ENCODE results near the gene NFIX. TPM values are rescaled to one million over a fixed set of nuclear protein-coding genes. Genes with fewer than 3 reads are reported as not detected.

Gene NFIX
- total and polyA plus RNA-seq, 2 donors (not counting 3 experiments of a cell fraction or from before 2014, with no cell fraction given) = 9.8 to 37.7 TPM

DNA sequence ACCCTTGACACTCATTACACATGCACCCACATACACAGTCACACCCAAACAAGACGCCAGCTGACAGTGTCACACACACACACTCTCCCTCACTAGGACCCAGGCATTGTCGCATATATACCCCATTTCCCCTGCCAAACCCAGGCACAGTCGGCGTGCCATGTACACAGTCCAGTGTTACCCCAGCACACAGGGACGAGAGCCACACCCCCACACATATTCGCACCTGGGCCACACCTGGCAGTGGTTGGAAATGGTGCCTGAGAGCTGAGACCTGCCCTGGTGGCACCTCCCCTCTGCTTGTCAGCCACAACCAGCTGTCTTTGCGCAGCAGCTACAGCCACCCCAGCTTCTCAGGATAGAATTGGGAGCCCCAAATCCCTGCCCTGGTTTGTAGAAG, 9.0 kb downstream of the NFIX start:
- no peaks in the 10 kb centered on the region for H3K4me1 ChIP-seq (ENCODE audit: control insufficient read depth, extremely low read depth, insufficient read depth, low read length)
- dilution Hi-C loops (cut with MboI; ENCODE audit: extremely low pct_ligation_motif_present, low sequenced_read_pairs) = no loop called here
- ChIA-PET CTCF (interaction anchor here (0.8 to 3.7 kb wide), 9 partner anchors 9 to 90 kb away, joined by 3 to 26 read pairs (median 5); no protein-coding TSS in a partner anchor), POLR2A (no interaction called here)
- H3K9me1 ChIP-seq (replicated peaks; ENCODE audit: control insufficient read depth, extremely low read depth, insufficient read depth, low read length) = no peaks in the 10 kb centered on the region
- no peak for FAIRE-seq
- no peaks in the 10 kb centered on the region for H4K20me1 ChIP-seq (replicated peaks; ENCODE audit: control insufficient read depth, extremely low read depth, insufficient read depth, low read length)
- no peaks in the 10 kb centered on the region for H3K27me3 ChIP-seq (ENCODE audit: control insufficient read depth in 2 of 2, insufficient read depth in 2 of 2, low read length in 2 of 2)
- peaks cover 0 to 1% of the 10 kb centered on the region in 2 experiments for H3K36me3 ChIP-seq (ENCODE audit: control insufficient read depth in 2 of 2, extremely low read depth in 1 of 2, insufficient read depth in 2 of 2, low read length in 2 of 2)
- no peak overlapping the region for H2AFZ ChIP-seq (ENCODE audit: low read depth, low read length)
- no peak overlapping the region for H3K4me2 ChIP-seq (ENCODE audit: insufficient read depth, low read length)
- no peak overlapping the region for H3K9ac ChIP-seq (replicated peaks; ENCODE audit: extremely low read depth, insufficient read depth, low read length)
- TF ChIP-seq, protein P1, sequence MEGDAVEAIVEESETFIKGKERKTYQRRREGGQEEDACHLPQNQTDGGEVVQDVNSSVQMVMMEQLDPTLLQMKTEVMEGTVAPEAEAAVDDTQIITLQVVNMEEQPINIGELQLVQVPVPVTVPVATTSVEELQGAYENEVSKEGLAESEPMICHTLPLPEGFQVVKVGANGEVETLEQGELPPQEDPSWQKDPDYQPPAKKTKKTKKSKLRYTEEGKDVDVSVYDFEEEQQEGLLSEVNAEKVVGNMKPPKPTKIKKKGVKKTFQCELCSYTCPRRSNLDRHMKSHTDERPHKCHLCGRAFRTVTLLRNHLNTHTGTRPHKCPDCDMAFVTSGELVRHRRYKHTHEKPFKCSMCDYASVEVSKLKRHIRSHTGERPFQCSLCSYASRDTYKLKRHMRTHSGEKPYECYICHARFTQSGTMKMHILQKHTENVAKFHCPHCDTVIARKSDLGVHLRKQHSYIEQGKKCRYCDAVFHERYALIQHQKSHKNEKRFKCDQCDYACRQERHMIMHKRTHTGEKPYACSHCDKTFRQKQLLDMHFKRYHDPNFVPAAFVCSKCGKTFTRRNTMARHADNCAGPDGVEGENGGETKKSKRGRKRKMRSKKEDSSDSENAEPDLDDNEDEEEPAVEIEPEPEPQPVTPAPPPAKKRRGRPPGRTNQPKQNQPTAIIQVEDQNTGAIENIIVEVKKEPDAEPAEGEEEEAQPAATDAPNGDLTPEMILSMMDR (IDR thresholded peaks at IDR 0.05; ENCODE audit: extremely low read depth in 1 of 2, insufficient read depth in 1 of 2, low read depth in 1 of 2, low read length in 2 of 2) = no peak
- no peak for TF ChIP-seq FOS (IDR thresholded peaks at IDR 0.05; ENCODE audit: borderline replicate concordance, insufficient read depth, low read length)
- TF ChIP-seq, protein P2, sequence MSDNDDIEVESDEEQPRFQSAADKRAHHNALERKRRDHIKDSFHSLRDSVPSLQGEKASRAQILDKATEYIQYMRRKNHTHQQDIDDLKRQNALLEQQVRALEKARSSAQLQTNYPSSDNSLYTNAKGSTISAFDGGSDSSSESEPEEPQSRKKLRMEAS (IDR thresholded peaks at IDR 0.05; ENCODE audit: insufficient read depth, insufficient read length) = no peak
- no peak for TF ChIP-seq POLR2AphosphoS5 (IDR thresholded peaks at IDR 0.05; ENCODE audit: insufficient read depth, low read depth, low read length)
- no peak for TF ChIP-seq MYC (IDR thresholded peaks at IDR 0.05; ENCODE audit: low read depth, low read length)
- TF ChIP-seq GATA2 (IDR thresholded peaks at IDR 0.05; ENCODE audit: insufficient read depth, insufficient read length, low read depth, low read length) = no peak
- TF ChIP-seq EZH2 (IDR thresholded peaks at IDR 0.05; ENCODE audit: borderline replicate concordance, low read depth, low read length, severe bottlenecking) = no peak
- TF ChIP-seq JUN (IDR thresholded peaks at IDR 0.05; ENCODE audit: borderline replicate concordance, insufficient read depth, insufficient read length, low read depth) = no peak
- no peak for TF ChIP-seq POLR2A (IDR thresholded peaks at IDR 0.05; ENCODE audit: low read depth, low read length)
- no peaks in the 10 kb centered on the region for H3K9me3 ChIP-seq (replicated peaks; ENCODE audit: control insufficient read depth, insufficient read depth, low read length)
- intact Hi-C loops (cut with micrococcal nuclease) = no loop called here
- no TSS peak for BruUV-seq (replicated peaks)
- H3K4me3 ChIP-seq (replicated peaks in 1 of 3; ENCODE audit: insufficient read depth in 1 of 3, low read depth in 1 of 3, low read length in 3 of 3) = no peak overlapping the region
- no peak overlapping the region for H3K27ac ChIP-seq (ENCODE audit: insufficient read depth, low read depth, low read length)
- H3K79me2 ChIP-seq (ENCODE audit: control insufficient read depth, insufficient read depth, low read length) = no peaks in the 10 kb centered on the region
- DNase-seq (ENCODE audit: low read depth, low spot score) = no peak

All from endothelial cell of umbilical vein (primary cell).